GM19023 (cell line): Measurements from ENCODE around the gene PLCB3.

ENCODE experiments used
- ATAC-seq: cut with Tn5 transposase; IDR thresholded peaks from one replicate; pipeline ENCODE4 v1.9.1; 2021; ENCODE audit warnings: mild to moderate bottlenecking, moderate library complexity; ENCODE audit not compliant: unreplicated experiment

Gene PLCB3

GRCh38 chr11:64265176-64266160 lies 14.1 kb downstream of the PLCB3 start:
- ATAC-seq: no peak

DNA sequence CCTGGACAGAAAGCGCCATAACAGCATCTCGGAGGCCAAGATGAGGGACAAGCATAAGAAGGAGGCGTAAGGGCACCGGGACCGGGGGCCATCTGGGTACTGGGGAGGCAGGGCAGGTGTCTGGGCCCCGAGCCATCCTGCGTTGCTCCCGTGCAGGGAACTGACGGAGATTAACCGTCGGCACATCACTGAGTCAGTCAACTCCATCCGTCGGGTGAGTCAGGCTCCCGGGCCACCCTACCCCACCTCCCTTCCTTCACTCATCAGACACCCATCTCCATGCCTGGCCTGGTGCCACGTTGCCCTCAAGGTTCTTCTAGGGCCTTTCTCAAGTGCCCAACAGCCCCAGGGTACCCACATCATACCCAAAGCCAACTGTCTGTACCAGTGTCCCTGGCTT lies 15.0 kb downstream of the PLCB3 start:
- ATAC-seq: no peak

GRCh38 chr11:64267207-64267945 lies 16.0 kb downstream of the PLCB3 start:
- ATAC-seq: no peak

GRCh38 chr11:64268025-64268892 lies 16.9 kb downstream of the PLCB3 start:
- no peak for ATAC-seq

DNA sequence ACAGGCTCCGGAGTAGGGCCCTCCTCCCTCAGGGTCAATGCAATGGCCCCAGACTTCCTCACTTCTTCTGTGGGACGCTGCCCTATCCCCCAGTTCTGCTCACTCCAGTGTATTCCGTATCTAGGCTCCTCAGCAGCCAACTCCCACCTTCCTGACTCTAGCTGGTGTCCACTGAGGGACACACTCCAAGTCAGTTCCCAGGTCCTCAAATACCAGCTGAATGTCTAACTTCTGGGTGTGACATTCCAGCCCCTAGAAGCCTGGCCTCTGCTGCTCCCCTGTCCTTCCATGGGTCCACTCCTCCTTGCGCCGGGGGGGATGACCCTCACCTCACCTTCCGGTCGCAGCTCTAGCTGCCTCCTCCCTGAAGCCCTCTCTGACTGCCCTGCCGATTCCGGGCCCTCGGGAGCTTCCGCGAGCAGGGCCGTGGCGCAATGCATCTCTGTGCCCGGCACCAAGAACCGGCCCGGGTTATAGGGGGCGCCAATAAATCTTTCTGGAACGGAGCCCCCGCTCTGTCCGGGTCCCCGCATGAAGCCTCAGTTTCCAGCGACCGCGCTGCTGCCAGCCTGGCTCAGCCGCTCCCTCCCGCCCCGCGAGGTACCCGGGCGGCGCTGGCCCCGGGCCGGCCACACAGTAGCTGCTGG lies 17.7 kb downstream of the PLCB3 start:
- peak; percentile 1 for ATAC-seq

GRCh38 chr11:64269540-64270220 lies 18.4 kb downstream of the PLCB3 start:
- peak; percentile 74 for ATAC-seq

DNA sequence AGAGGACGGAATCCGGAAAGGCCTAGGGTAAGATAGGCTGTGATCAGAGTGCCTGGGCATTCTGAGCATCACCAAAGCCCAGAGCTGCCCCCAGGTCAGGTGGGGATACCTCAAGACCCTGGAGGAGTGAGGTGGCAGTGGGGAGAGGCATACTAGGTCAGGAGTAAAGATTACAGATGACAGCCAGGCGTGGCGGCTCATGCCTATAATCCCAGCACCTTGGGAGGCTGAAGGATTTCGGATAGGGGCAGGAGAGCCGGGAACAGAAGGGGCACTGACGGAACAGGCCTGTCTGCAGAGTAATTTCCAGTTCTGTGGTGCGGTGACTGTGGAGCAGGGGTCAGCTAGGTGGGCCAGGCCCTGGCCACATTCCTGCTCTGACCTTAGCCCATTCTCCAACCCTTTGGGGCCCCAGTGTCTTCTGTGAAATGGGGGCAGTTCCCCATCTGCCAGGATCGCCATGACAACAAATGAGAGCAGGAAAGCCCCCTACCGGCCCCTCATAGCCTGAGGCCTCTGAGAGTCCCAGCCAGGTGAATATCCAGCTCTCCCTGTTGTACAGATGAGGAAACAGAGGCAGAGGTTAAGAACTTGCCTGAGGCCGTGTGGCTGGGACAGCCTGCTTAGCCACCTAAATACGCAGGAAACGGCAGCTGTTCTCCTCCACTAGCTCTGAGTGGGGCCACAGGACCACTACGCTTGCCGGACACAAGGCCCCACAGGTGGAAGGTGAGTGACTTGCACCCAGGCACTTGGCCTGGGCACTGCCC lies 23.9 kb downstream of the PLCB3 start:
- ATAC-seq: no peak

GRCh38 chr11:64275841-64276240 lies 24.5 kb downstream of the PLCB3 start:
- no peak for ATAC-seq

- no peak for ATAC-seq
Measured at GRCh38 chr11:64276653-64277431, 25.5 kb downstream of the PLCB3 start.

- ATAC-seq: no peak
Measured at GRCh38 chr11:64278576-64279190, 27.4 kb downstream of the PLCB3 start.

- ATAC-seq: no peak
Measured at GRCh38 chr11:64281957-64282770, 30.8 kb downstream of the PLCB3 start.

DNA sequence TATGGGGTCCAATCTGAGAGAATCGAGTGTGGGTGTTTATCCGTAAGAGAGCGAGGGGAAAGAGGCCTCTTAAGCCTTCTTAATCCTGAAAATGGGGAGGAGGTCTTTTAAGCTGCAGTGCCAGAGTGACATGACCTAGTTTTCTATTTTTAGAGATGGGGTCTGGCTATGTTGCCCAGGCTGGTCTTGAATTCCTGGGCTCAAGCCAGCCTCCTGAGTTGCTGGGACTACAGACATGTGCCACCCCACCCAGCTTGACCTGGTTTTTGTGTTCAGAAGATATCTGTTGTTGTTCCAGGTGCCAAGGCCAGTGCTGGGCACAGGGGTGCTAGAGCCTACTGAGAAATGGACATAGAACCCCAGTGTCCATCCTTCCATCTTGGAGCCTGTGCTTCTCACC lies 31.8 kb downstream of the PLCB3 start:
- ATAC-seq: no peak

DNA sequence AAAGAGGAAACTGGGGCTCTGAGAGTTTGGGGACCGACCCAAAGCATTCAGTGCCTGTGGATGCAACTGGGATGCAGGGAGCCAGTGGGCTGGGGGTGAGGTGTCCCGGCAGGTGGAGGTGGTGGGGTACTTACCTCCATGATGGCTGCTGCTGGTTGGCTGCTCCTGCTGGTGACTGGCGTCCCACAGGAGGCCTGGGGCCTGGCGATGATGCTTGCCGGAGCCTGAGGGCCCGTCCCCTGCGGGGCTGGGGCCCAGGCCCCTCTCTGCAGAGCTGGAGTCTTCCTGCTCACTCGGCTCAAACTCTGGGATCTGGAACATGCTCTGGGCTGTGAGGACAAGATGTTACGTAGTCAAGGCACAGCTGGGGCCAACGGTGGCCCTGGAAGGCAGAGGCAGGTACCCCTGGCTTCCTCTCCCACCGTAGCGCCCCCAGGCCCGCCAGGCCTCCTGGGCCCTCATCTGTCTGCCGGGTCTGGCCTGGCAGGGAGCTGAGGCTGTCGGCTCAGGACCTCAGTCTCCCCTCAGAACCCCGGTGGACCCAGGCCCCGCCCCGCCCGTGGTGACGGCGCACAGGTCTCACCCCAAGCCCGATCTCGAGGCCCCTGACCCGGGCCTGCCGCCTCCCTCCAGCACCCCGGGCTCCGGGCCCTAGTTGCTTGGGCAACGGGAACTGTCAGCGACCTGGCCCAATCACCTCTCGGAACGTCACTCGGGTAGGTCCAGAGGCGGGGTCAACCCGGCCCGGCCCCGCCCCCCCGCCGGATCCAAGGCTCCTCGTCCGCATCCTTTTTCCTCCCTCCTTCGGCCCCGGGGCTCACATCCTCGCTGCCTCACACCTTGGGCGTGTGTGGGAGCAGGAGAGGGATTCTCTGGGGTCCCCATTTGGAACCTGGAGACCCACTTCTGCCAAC lies 33.0 kb downstream of the PLCB3 start, which contains the start of gene BAD:
Gene BAD (minus strand): TSS at position 618 of the 914 bp plus-strand sequence. CDS start 297 bp downstream, at position 321.
- ATAC-seq: peak; percentile 77

- peak; percentile 59 for ATAC-seq
Measured at GRCh38 chr11:64284962-64285884, 33.9 kb downstream of the PLCB3 start, which contains the start of gene GPR137. TSS of gene GPR137 (plus strand) at chr11:64285848. CDS start at chr11:64286525, 677 bp downstream.
